ENCODE measurements around the gene KCNQ2.

DNA sequence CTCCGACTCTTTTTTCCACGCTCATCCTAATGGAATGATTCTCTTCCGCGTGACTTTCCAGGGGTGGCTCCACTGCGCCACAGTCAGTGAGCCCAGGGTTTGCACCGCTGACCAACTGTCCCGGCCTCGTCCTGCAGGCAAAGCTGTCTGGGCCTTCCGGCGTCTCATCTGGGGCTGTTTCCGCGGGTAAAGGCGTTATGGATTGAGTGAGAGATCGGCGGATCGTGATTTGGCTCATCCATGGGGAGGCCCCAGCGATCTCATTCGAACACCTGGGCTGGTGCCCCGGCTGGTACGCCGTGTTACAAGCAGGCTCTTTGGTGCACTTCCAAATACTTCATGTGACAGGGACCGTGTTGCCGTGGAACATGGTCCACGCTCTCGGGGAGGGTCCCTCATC lies 47.8 kb downstream of the KCNQ2 start:
- TF ChIP-seq POLR2A (IDR thresholded peaks at IDR 0.05; ENCODE audit: low read depth, low read length) (no peak), TAF1 (IDR thresholded peaks at IDR 0.05; ENCODE audit: borderline replicate concordance, low read depth, low read length) (no peak)
